ENCODE results near the gene SESN1. TPM values are rescaled to one million over a fixed set of nuclear protein-coding genes. Genes with fewer than 3 reads are reported as not detected.
"Not testable (repeated sequence)": the region's sequence is repeated elsewhere in the genome, so short reads cannot be mapped to it uniquely, and the experiment has no call there.

SESN1 gene
- total and polyA plus RNA-seq, 5 donors from 2014 or later: 15.8 to 59.6 (median 50.0) TPM

GRCh38 chr6:108985301-108985700 is 109.3 kb downstream of the SESN1 start:
- ATAC-seq (ENCODE audit: low read depth in 2 of 2): no peak
- H3K27me3 Mint-ChIP-seq: no peaks in the 10 kb centered on the region
- no peak overlapping the region for H3K27ac Mint-ChIP-seq
- Histone ChIP-seq H3K36me3 (ENCODE audit: control insufficient read depth, insufficient read depth, low read length) (peaks cover 39% of the 10 kb centered on the region), H3K27me3 (ENCODE audit: control insufficient read depth, insufficient read depth, low read length) (no peaks in the 10 kb centered on the region), H3K4me3 (ENCODE audit: low read depth, low read length) (no peak overlapping the region), H3K9me3 (ENCODE audit: control insufficient read depth in 2 of 2, low read length in 2 of 2) (peaks cover 0 to 5% of the 10 kb centered on the region in 2 experiments), H3K27ac (ENCODE audit: insufficient read depth, low read length, poor library complexity, severe bottlenecking) (no peak overlapping the region), H3K4me1 (ENCODE audit: control insufficient read depth, insufficient read depth, low read length, poor library complexity, severe bottlenecking) (no peaks in the 10 kb centered on the region)
- H3K9me3 Mint-ChIP-seq: peaks cover 0 to 7% (median 3%) of the 10 kb centered on the region in 7 donors
- peaks cover 0 to 6% (median 3%) of the 10 kb centered on the region in 4 donors for H3K4me1 Mint-ChIP-seq
- no peak for DNase-seq
- H3K36me3 Mint-ChIP-seq: peaks cover 44% of the 10 kb centered on the region
- H3K4me3 Mint-ChIP-seq: no peak overlapping the region

DNA sequence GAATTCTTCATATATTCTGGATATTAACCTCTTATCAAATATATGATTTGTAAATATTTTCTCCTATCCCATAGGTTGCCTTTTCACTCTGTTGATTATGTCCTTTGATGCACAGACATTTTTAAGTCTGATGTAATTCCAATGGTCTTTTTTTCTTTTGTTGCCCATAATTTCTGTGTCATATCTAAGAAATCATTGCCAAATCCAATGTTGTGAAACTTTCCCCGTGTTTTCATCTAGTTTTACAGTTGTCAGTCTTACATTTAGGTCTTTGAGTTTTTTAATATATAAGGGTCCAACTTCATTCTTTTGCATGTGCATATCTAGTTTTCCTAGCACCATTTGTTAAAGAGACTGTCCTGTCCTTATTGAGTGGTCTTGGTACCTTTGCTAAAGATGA is 111.5 kb downstream of the SESN1 start:
- H3K27ac Mint-ChIP-seq: no peak overlapping the region
- H3K4me1 Mint-ChIP-seq: peaks cover 0 to 9% (median under 1%) of the 10 kb centered on the region in 4 donors
- Histone ChIP-seq H3K4me3 (ENCODE audit: low read depth, low read length) (no peak overlapping the region), H3K9me3 (ENCODE audit: control insufficient read depth in 2 of 2, low read length in 2 of 2) (peaks cover 0 to 5% of the 10 kb centered on the region in 2 experiments), H3K27ac (ENCODE audit: insufficient read depth, low read length, poor library complexity, severe bottlenecking) (no peak overlapping the region), H3K4me1 (ENCODE audit: control insufficient read depth, insufficient read depth, low read length, poor library complexity, severe bottlenecking) (no peaks in the 10 kb centered on the region), H3K36me3 (ENCODE audit: control insufficient read depth, insufficient read depth, low read length) (peaks cover 21% of the 10 kb centered on the region), H3K27me3 (ENCODE audit: control insufficient read depth, insufficient read depth, low read length) (no peaks in the 10 kb centered on the region)
- ATAC-seq (ENCODE audit: low read depth in 2 of 2) (no peak), DNase-seq (no peak)
- peaks cover 5% of the 10 kb centered on the region for H3K27me3 Mint-ChIP-seq
- peaks cover 44% of the 10 kb centered on the region for H3K36me3 Mint-ChIP-seq
- no peak overlapping the region for H3K4me3 Mint-ChIP-seq
- peaks cover 3 to 13% (median 6%) of the 10 kb centered on the region in 7 donors for H3K9me3 Mint-ChIP-seq

DNA sequence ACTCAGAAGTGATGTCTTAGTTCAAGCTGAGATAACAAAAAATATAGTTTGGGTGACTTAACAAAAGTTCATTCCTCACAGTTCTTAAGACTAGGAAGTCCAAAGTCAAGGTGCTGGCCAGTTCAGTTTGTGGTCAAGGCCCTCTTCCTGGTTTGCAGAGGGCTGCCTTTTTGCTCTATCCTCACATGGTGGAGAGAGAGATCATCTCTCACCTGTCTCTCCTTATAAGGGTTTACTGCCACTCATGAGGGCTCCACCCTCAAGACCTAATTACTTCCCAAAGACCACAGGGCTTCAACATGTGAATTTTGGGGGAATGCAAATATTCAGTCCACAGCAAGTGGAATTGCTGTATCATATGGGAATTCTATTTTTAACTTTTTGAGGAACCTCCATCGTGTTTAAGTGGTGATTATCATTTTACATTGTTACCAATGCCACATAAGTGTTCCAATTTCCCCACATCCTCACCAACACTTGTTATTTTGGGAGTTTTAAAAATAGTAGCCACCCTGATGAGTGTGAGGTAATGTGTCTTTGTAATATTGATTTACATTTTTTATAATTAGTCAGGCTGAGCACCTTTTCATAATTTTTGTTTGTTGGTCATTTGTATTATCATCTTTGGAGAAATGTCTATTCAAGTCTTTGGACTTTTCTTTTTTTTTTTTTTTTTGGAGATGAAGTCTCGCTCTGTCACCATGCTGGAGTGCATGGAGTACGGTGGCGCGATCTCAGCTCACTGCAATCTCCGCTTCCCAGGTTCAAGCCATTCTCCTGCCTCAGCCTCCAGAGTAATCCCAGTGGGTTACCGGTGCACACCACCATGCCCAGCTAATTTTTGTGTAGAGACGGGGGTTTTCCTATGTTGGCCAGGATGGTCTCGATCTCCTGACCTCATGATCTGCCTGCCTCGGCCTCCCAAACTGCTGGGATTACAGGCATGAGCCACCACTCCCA is 112.2 kb downstream of the SESN1 start:
- peaks cover 0 to 9% (median 3%) of the 10 kb centered on the region in 4 donors for H3K4me1 Mint-ChIP-seq
- Histone ChIP-seq H3K9me3 (ENCODE audit: control insufficient read depth in 2 of 2, low read length in 2 of 2) (peaks cover 0 to 5% of the 10 kb centered on the region in 2 experiments), H3K4me3 (ENCODE audit: low read depth, low read length) (no peak overlapping the region), H3K27me3 (ENCODE audit: control insufficient read depth, insufficient read depth, low read length) (no peaks in the 10 kb centered on the region), H3K36me3 (ENCODE audit: control insufficient read depth, insufficient read depth, low read length) (peaks cover 15% of the 10 kb centered on the region), H3K27ac (ENCODE audit: insufficient read depth, low read length, poor library complexity, severe bottlenecking) (no peak overlapping the region), H3K4me1 (ENCODE audit: control insufficient read depth, insufficient read depth, low read length, poor library complexity, severe bottlenecking) (no peaks in the 10 kb centered on the region)
- H3K9me3 Mint-ChIP-seq: peaks cover 3 to 20% (median 9%) of the 10 kb centered on the region in 7 donors
- ATAC-seq (ENCODE audit: low read depth in 2 of 2): no peak
- peaks cover 48% of the 10 kb centered on the region for H3K36me3 Mint-ChIP-seq
- peaks cover 5% of the 10 kb centered on the region for H3K27me3 Mint-ChIP-seq
- no peak overlapping the region for H3K4me3 Mint-ChIP-seq
- DNase-seq: no peak
- H3K27ac Mint-ChIP-seq: no peak overlapping the region

- H3K4me1 Mint-ChIP-seq; ATAC-seq (ENCODE audit: low read depth in 2 of 2); H3K4me3 Mint-ChIP-seq; H3K4me1 ChIP-seq (ENCODE audit: control insufficient read depth, insufficient read depth, low read length, poor library complexity, severe bottlenecking); H3K27me3 ChIP-seq (ENCODE audit: control insufficient read depth, insufficient read depth, low read length); H3K27ac Mint-ChIP-seq; H3K4me3 ChIP-seq (ENCODE audit: low read depth, low read length); H3K36me3 ChIP-seq (ENCODE audit: control insufficient read depth, insufficient read depth, low read length); H3K9me3 ChIP-seq (ENCODE audit: control insufficient read depth in 2 of 2, low read length in 2 of 2); DNase-seq; H3K27ac ChIP-seq (ENCODE audit: insufficient read depth, low read length, poor library complexity, severe bottlenecking); H3K27me3 Mint-ChIP-seq: not testable (repeated sequence)
- peaks cover 7 to 32% (median 9%) of the 10 kb centered on the region in 7 donors for H3K9me3 Mint-ChIP-seq
- peaks cover 47% of the 10 kb centered on the region for H3K36me3 Mint-ChIP-seq
Measured at GRCh38 chr6:108978638-108979037, 116.0 kb downstream of the SESN1 start.

DNA sequence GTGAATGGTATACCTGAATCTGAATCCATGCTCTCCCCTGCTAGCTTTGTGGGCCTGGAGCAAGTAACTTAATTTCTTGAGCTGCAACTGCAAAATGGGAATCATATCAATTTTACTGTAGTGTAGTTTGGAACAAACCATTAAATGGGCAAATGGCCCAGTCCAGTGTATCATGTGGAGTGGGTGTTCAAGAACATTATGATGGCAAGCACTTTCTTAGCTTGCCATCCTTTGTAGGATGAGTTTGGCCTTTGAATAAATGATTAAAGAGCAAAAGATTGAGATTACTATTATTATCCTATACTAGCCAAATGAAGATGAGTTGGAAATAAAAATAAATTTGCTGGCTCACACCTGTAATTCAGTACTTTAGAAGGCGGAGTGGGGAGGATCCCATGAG is 120.4 kb downstream of the SESN1 start:
- H3K4me1 Mint-ChIP-seq: peaks cover 0 to 5% (median 3%) of the 10 kb centered on the region in 4 donors
- Histone ChIP-seq H3K4me3 (ENCODE audit: low read depth, low read length) (no peak overlapping the region), H3K27ac (ENCODE audit: insufficient read depth, low read length, poor library complexity, severe bottlenecking) (no peak overlapping the region), H3K4me1 (ENCODE audit: control insufficient read depth, insufficient read depth, low read length, poor library complexity, severe bottlenecking) (no peaks in the 10 kb centered on the region), H3K9me3 (ENCODE audit: control insufficient read depth in 2 of 2, low read length in 2 of 2) (no peaks in the 10 kb centered on the region), H3K36me3 (ENCODE audit: control insufficient read depth, insufficient read depth, low read length) (no peaks in the 10 kb centered on the region), H3K27me3 (ENCODE audit: control insufficient read depth, insufficient read depth, low read length) (no peaks in the 10 kb centered on the region)
- H3K27me3 Mint-ChIP-seq: no peaks in the 10 kb centered on the region
- no peak overlapping the region for H3K27ac Mint-ChIP-seq
- H3K36me3 Mint-ChIP-seq: peaks cover 34% of the 10 kb centered on the region
- ATAC-seq (ENCODE audit: low read depth in 2 of 2): no peak
- H3K4me3 Mint-ChIP-seq: no peak overlapping the region
- H3K9me3 Mint-ChIP-seq: peaks cover 1 to 27% (median 6%) of the 10 kb centered on the region in 7 donors
- no peak for DNase-seq

DNA sequence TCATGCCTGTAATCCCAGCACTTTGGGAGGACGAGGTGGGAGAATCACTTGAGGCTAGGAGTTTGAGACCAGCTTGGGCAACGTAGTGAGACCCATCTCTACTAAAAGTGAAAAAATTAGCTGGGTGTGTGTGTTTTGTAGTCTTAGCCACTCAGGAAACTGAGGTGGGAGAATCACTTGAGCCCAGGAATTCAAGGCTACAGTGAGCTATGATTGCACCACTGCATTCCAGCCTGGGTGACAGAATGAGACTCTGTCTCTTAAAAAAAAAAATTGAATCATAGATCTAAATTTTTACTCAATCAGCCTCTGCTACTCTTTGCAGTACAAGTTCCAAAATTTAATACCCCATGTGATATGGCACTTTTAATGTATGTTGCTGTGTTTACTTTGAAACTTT is 124.9 kb downstream of the SESN1 start:
- Mint-ChIP-seq H3K4me3 (no peak overlapping the region), H3K27ac (no peak overlapping the region), H3K36me3 (peaks cover 23% of the 10 kb centered on the region), H3K27me3 (no peaks in the 10 kb centered on the region), H3K9me3 (peaks cover 0 to 3% (median 0%) of the 10 kb centered on the region in 7 donors), H3K4me1 (peaks cover 0 to 3% (median 0%) of the 10 kb centered on the region in 4 donors)
- Histone ChIP-seq H3K27ac (ENCODE audit: insufficient read depth, low read length, poor library complexity, severe bottlenecking) (no peak overlapping the region), H3K9me3 (ENCODE audit: control insufficient read depth in 2 of 2, low read length in 2 of 2) (no peaks in the 10 kb centered on the region), H3K36me3 (ENCODE audit: control insufficient read depth, insufficient read depth, low read length) (no peaks in the 10 kb centered on the region), H3K4me3 (ENCODE audit: low read depth, low read length) (no peak overlapping the region), H3K27me3 (ENCODE audit: control insufficient read depth, insufficient read depth, low read length) (no peaks in the 10 kb centered on the region), H3K4me1 (ENCODE audit: control insufficient read depth, insufficient read depth, low read length, poor library complexity, severe bottlenecking) (no peaks in the 10 kb centered on the region)
- ATAC-seq (ENCODE audit: low read depth in 2 of 2) (no peak), DNase-seq (no peak)

DNA sequence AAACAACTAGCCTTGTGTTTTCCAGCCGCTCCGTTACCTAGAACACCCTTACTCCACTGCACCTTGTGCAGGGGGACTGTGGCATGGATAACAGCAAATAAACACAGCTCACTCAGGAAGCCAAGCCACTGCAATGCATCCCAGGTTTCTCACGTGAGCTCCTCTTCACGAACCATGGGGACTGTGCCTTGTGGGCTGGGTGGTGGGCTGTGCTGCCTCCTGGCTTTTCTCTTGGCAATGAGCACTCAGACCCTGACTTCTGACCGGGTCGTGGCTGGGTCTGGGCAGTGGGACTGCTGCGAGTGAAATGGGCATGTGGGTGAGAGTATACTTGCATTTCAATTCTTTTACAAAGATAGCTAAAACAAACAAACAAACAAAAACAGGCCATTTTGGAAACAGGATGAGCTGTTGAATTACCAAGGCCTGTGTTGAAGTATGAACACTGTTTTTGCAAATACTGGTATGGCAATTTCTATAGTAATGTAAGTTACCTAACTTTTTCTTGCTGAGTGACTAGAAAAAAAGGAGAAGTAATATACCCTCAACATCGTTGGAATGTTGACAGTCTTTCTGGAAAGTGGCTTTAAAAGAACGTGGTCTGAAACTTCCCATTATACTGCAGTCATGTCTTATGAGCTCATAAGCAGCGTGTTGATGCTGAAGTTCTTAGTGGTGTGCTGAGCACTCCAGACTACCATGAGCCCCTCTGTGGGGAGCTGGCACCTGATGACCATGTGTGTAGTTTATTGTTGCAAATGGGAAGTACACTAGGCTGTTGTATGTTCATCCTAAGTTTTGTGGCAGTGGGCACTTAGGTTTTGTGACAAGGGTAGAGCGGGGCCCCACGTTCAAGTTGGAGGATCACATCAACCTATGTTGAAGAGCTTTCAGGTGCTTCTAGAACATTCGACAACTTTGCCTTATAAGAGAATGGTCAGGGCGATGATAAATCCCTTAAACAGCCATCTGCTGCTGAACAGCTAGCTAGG is 126.0 kb downstream of the SESN1 start:
- no peak for ATAC-seq (ENCODE audit: low read depth in 2 of 2)
- Mint-ChIP-seq H3K36me3 (peaks cover 28% of the 10 kb centered on the region), H3K9me3 (no peaks in the 10 kb centered on the region)

More for the DNA sequence above, 126.0 kb downstream of the SESN1 start:
- no peaks in the 10 kb centered on the region for H3K36me3 ChIP-seq (ENCODE audit: control insufficient read depth, insufficient read depth, low read length)
- no peak overlapping the region for H3K4me3 ChIP-seq (ENCODE audit: low read depth, low read length)
- no peak overlapping the region for H3K27ac ChIP-seq (ENCODE audit: insufficient read depth, low read length, poor library complexity, severe bottlenecking)
- no peaks in the 10 kb centered on the region for H3K4me1 ChIP-seq (ENCODE audit: control insufficient read depth, insufficient read depth, low read length, poor library complexity, severe bottlenecking)
- Mint-ChIP-seq H3K4me3 (no peak overlapping the region), H3K27me3 (no peaks in the 10 kb centered on the region), H3K4me1 (peaks cover 0 to 3% (median 0%) of the 10 kb centered on the region in 4 donors), H3K27ac (peak overlapping the region in 1 of 3 donors; percentile 60)
- no peak for DNase-seq
- H3K9me3 ChIP-seq (ENCODE audit: control insufficient read depth in 2 of 2, low read length in 2 of 2): no peaks in the 10 kb centered on the region
- H3K27me3 ChIP-seq (ENCODE audit: control insufficient read depth, insufficient read depth, low read length): no peaks in the 10 kb centered on the region

Data from CD4-positive, CD25-positive, alpha-beta regulatory T cell (primary cell).